LNCaP clone FGC (cell line): ENCODE measurements around the gene BLVRB.
A peak's percentile ranks its signal among the peaks of the same experiment; 100 is the strongest.
"Not testable (repeated sequence)": the region's sequence is repeated elsewhere in the genome, so short reads cannot be mapped to it uniquely, and the experiment has no call there.

Experiments
- DNase-seq: peaks from one replicate; pipeline ENCODE4 v3.0.0-alpha.2; 2011; ENCODE audit warnings: low read depth
- H3K4me3 ChIP-seq: 2 replicates; pipeline ENCODE4 v1.5.1; 2011; ENCODE audit warnings: mild to moderate bottlenecking, low read depth, low read length, control low read depth
- TF ChIP-seq, protein P1 (sequence below): IDR thresholded peaks from 2 replicates; pipeline ENCODE4 v1.5.1; 2012; ENCODE audit warnings: mild to moderate bottlenecking; ENCODE audit not compliant: control insufficient read depth, insufficient read depth; ENCODE audit errors: extremely low read depth

BLVRB gene

GRCh38 chr19:40412866-40413265 lies 52.7 kb downstream of the BLVRB start:
- TF ChIP-seq, protein P1, sequence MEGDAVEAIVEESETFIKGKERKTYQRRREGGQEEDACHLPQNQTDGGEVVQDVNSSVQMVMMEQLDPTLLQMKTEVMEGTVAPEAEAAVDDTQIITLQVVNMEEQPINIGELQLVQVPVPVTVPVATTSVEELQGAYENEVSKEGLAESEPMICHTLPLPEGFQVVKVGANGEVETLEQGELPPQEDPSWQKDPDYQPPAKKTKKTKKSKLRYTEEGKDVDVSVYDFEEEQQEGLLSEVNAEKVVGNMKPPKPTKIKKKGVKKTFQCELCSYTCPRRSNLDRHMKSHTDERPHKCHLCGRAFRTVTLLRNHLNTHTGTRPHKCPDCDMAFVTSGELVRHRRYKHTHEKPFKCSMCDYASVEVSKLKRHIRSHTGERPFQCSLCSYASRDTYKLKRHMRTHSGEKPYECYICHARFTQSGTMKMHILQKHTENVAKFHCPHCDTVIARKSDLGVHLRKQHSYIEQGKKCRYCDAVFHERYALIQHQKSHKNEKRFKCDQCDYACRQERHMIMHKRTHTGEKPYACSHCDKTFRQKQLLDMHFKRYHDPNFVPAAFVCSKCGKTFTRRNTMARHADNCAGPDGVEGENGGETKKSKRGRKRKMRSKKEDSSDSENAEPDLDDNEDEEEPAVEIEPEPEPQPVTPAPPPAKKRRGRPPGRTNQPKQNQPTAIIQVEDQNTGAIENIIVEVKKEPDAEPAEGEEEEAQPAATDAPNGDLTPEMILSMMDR, result no peak
- DNase-seq, result no peak
- H3K4me3 ChIP-seq, result no peak overlapping the region

DNA sequence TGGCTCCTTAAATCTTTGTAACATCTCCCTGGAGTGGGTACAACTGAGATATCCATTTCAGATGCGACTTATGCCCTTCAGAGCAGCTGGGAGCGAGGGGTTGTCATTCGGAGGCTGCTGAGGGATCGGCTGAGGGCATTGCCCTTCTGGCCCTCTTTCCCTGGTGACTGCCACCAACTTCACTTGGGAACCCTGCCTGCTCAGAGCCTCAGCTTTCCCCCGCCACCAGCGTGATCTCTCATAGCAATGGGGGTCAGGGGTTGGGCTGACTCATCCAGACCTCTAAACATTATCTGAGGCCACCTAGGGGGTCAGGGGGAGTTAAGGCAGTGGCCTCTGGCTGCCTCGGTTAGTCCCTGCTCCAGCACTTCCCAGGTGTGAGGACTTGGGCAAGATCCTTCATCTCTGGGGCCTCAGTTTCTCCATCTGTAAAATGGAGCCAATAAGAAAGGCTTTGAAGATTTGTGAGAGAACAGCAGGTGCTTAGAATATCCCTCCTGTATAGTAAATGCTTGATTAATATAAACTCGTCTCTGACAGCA lies 53.5 kb downstream of the BLVRB start:
- no peak overlapping the region for H3K4me3 ChIP-seq
- TF ChIP-seq, protein P1, result no peak
- no peak for DNase-seq

DNA sequence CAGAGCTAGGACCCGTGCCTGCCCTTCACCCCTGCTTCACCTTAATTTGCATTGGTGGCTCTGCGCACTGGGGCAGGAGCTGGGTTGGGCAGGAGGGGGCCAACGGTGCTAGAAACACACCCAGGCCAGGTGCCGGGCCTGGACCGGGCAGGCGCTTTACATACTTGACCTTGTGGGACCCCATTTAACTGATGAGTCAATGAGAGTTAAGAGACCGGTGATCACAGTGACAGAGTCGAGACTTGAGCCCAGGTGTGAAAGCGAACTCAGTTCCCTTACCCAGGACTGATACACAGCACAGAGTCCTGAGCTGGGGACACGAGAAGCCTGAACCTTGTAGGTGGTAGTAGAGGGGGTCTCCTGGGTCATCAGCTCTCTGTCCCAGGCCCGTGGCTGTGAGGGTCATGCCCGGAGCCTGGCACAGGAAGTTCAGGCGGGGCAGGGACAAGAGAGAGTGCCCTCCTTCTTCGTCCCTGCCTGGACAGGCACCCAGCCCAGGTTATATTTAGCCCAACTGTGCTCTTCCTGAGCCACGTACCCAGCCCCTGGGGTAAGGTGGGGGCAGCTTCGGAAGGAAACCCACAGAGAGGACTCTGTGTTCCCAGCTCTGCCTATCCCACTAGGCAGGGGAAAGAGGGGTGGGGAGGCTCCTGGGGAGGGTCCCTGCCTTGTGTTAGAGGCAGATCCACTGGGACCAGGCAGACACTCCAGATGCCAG lies 54.3 kb downstream of the BLVRB start:
- no peak overlapping the region for H3K4me3 ChIP-seq
- no peak for DNase-seq
- TF ChIP-seq, protein P1, result no peak

- DNase-seq, result no peak
- H3K4me3 ChIP-seq, result no peak overlapping the region
- TF ChIP-seq, protein P1, result no peak
Measured at GRCh38 chr19:40410030-40410389, 55.5 kb downstream of the BLVRB start.

DNA sequence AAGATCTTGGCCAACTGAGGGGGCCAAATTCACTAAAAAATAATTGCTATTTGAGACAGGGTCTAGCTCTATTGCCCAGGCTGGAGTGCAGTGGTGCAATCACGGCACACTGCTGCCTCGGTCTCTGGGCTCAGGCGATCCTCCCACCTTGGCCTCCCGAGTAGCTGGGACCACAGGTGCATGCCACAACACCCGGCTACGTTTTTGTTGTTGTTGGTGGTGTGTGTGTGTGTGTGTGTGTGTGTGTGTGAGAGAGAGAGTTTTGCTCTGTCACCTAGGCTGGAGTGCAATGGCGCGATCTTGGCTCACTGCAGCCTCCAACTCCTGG lies 57.0 kb downstream of the BLVRB start:
- DNase-seq, H3K4me3 ChIP-seq: not testable (repeated sequence)

DNA sequence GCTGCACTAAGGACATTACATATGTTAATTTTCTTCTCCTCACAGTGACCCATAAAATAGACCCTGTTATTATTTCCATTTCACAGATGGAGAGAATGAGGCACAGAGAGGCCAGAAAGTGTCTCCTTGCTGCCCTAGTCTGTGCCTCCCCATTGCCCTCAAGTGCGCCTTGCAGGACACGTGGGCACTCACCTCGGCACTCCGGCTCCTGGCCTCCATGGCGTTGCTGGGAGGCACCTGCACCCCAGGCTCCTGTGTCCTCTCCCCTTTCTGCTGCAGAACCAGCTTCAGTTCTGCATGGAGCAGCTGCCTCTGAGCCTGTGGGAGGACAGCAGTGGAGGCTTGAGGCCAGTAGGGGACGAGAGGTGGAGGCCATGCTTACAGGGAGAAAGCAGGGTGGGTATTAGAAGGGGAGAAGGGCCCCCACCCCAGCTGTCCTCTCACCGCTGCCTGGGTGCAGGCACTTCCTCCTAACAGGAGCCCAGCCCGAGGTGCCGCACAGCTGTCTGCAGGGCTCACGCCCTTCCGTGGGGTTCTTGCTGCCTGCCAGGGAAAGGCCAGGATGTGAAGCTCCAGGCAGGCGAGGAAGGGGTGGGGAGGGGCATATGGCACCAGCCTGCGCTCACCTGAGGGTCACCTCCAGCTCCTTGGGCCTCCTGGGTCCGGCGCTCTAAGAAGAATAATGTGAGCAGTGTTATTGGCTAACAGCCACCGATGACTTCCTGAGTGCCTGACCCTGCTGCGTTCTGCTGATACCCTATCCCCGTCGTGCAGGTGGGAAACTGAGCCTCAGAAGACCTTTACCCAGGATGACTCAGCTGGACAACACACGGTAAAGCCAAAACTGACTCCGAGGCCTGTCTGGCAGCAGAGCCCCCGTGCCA lies 57.6 kb downstream of the BLVRB start:
- no peak for DNase-seq
- TF ChIP-seq, protein P1, result no peak
- H3K4me3 ChIP-seq, result no peak overlapping the region

- peak; percentile 39 for DNase-seq
- peak overlapping the region; percentile 28; the same call in 1 of the 2 replicates for H3K4me3 ChIP-seq
- TF ChIP-seq, protein P1, result no peak
Measured at GRCh38 chr19:40403262-40403984, 62.1 kb downstream of the BLVRB start.
